OCI-LY7 (cell line): ENCODE results near the gene MTHFD2L. TPM values are rescaled to one million over a fixed set of nuclear protein-coding genes. Genes with fewer than 3 reads are reported as not detected.

ENCODE experiments used
- BruUV-seq: library from RNA; stranded (reverse); fragments of 400-500 nt; replicated peaks from 2 replicates; lab custom pipeline; 2021; lab: Mats Ljungman, UMichigan
- CTCF ChIA-PET: fragments of 300-600 bp; sonication (Branson Sonifier 250); formaldehyde crosslinking; loops from one replicate; lab custom pipeline; 2022; ENCODE audit warnings: antibody characterized with exemption; ENCODE audit not compliant: unreplicated experiment; lab: Charles Lee
- POLR2A ChIA-PET: fragments of 300-600 bp; sonication (Branson Sonifier 250); formaldehyde crosslinking; loops from one replicate; lab custom pipeline; 2022; ENCODE audit warnings: antibody characterized with exemption; lab: Charles Lee
- DNase-seq: peaks from one replicate; pipeline ENCODE4 v3.0.0-alpha.2; 2015; ENCODE audit warnings: low spot score
- H2AFZ ChIP-seq: fragments of 200-600 bp; sonication (generic), shearing (Covaris generic); 2 replicates; pipeline ENCODE4 v1.6.1; 2014; ENCODE audit warnings: mild to moderate bottlenecking, antibody characterized with exemption, low read length, moderate library complexity
- H3K27ac ChIP-seq: fragments of 200-600 bp; sonication (generic); 2 replicates; pipeline ENCODE4 v1.5.1; 2014; ENCODE audit warnings: mixed run types, low read depth, mild to moderate bottlenecking, moderate library complexity, low read length, inconsistent platforms; ENCODE audit not compliant: poor library complexity, severe bottlenecking
- H3K36me3 ChIP-seq: fragments of 200-600 bp; sonication (generic); 2 replicates; pipeline ENCODE4 v1.6.1; 2014; ENCODE audit warnings: mild to moderate bottlenecking, antibody characterized with exemption, low read length, moderate library complexity, mixed read lengths; ENCODE audit not compliant: insufficient read depth
- H3K4me1 ChIP-seq: fragments of 200-600 bp; sonication (generic); 2 replicates; pipeline ENCODE4 v1.5.1; 2014; ENCODE audit warnings: mild to moderate bottlenecking, low read length; ENCODE audit not compliant: insufficient read depth, poor library complexity, severe bottlenecking
- H3K4me2 ChIP-seq: fragments of 200-600 bp; sonication (generic); 2 replicates; pipeline ENCODE4 v1.6.1; 2014; ENCODE audit warnings: mild to moderate bottlenecking, low read length
- H3K4me3 ChIP-seq: fragments of 200-600 bp; sonication (generic); 2 replicates; pipeline ENCODE4 v1.5.1; 2014; ENCODE audit warnings: mild to moderate bottlenecking, low read depth, low read length; ENCODE audit not compliant: poor library complexity, severe bottlenecking
- H3K79me2 ChIP-seq: fragments of 200-600 bp; sonication (generic); 2 replicates; pipeline ENCODE4 v1.6.1; 2016; ENCODE audit warnings: low read depth, mild to moderate bottlenecking, low read length, moderate library complexity, mixed read lengths; ENCODE audit not compliant: insufficient read depth
- H3K9me2 ChIP-seq: fragments of 200-600 bp; sonication (generic); 2 replicates; pipeline ENCODE4 v1.6.1; 2016; ENCODE audit warnings: mild to moderate bottlenecking, low read length, mixed read lengths; ENCODE audit not compliant: insufficient read depth
- H3K9me3 ChIP-seq: fragments of 200-600 bp; sonication (generic); 2 replicates; pipeline ENCODE4 v1.6.1; 2014; ENCODE audit warnings: mild to moderate bottlenecking, mixed run types, low read length, mixed read lengths
- H4K20me1 ChIP-seq: fragments of 200-600 bp; sonication (generic); 2 replicates; pipeline ENCODE4 v1.6.1; 2014; ENCODE audit warnings: mild to moderate bottlenecking, antibody characterized with exemption, low read length, moderate library complexity, mixed read lengths; ENCODE audit not compliant: insufficient read depth
- EZH2phosphoT487 ChIP-seq: fragments of 200-600 bp; sonication (generic); IDR thresholded peaks from 2 replicates; pipeline ENCODE4 v1.6.1; 2018; ENCODE audit warnings: low read depth, borderline replicate concordance, mild to moderate bottlenecking, mixed run types, antibody characterized with exemption, low read length, moderate library complexity, mixed read lengths
- intact Hi-C: fragments of 100-400 bp; cut with micrococcal nuclease; formaldehyde crosslinking; loops from one replicate; pipeline ENCODE4 v1.10.0; 2022; ENCODE audit not compliant: unreplicated experiment
- total RNA-seq, 2 experiments: library from RNA; depleted of rRNA in 1 of 2; stranded (reverse); fragments of >200 nt in 1 of 2; shearing (Covaris generic) in 1 of 2; gene quantifications; 2 replicates each; pipeline ENCODE4 v1.2.3, GENCODE V29; 2014 to 2022
- TF ChIP-seq, protein P1 (sequence below): fragments of 200-600 bp; sonication (generic); conservative IDR thresholded peaks from 2 replicates; pipeline ENCODE4 v1.5.1; 2014; ENCODE audit warnings: mild to moderate bottlenecking, antibody characterized with exemption, low read length, moderate library complexity, mixed read lengths

Gene MTHFD2L
- total RNA-seq, 2 experiments from 2014 or later: 18.7 to 18.9 TPM

DNA sequence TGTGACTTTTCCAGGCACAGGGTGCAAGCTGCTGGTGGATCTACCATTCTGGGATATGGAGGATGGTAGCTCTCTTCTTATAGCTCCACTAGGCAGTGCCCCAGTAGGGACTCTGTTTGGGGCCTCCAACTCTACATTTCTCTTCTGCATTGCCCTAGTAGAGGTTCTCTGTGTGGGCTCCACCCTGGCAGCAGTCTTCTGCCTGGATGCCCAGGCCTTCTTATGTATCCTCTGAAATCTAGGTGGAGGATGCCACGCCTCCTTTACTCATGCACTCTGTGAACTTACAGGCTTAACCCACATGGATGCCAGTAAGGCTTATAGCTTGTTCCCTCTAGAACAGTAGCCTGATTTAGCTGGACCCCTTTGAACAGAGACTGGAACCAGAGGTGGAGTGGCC lies 186.1 kb downstream of the MTHFD2L start:
- Histone ChIP-seq H3K27ac (no peak overlapping the region), H3K4me3 (no peak overlapping the region), H3K4me2 (no peak overlapping the region), H3K9me2 (no peaks in the 10 kb centered on the region), H3K4me1 (no peaks in the 10 kb centered on the region), H3K36me3 (no peaks in the 10 kb centered on the region), H3K9me3 (no peaks in the 10 kb centered on the region), H4K20me1 (no peaks in the 10 kb centered on the region), H2AFZ (no peak overlapping the region), H3K79me2 (no peaks in the 10 kb centered on the region)
- no TSS peak for BruUV-seq
- DNase-seq: no peak
- ChIA-PET POLR2A (no interaction called here), CTCF (no interaction called here)
- intact Hi-C loops: no loop called here
- TF ChIP-seq, protein P1, sequence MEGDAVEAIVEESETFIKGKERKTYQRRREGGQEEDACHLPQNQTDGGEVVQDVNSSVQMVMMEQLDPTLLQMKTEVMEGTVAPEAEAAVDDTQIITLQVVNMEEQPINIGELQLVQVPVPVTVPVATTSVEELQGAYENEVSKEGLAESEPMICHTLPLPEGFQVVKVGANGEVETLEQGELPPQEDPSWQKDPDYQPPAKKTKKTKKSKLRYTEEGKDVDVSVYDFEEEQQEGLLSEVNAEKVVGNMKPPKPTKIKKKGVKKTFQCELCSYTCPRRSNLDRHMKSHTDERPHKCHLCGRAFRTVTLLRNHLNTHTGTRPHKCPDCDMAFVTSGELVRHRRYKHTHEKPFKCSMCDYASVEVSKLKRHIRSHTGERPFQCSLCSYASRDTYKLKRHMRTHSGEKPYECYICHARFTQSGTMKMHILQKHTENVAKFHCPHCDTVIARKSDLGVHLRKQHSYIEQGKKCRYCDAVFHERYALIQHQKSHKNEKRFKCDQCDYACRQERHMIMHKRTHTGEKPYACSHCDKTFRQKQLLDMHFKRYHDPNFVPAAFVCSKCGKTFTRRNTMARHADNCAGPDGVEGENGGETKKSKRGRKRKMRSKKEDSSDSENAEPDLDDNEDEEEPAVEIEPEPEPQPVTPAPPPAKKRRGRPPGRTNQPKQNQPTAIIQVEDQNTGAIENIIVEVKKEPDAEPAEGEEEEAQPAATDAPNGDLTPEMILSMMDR: no peak
- TF ChIP-seq EZH2phosphoT487: no peak

Other genes with a start within 250 kb of the MTHFD2L start
- gene PF4, start 176.1 kb upstream of the MTHFD2L start, total RNA-seq (2014; rRNA removed; shearing (Covaris generic)): not detected in 2 replicates
- gene PF4, start 176.1 kb upstream of the MTHFD2L start, total RNA-seq (2022): not detected in 2 replicates
- not detected in 2 replicates for gene PPBP, start 169.9 kb upstream of the MTHFD2L start, total RNA-seq (2014; rRNA removed; shearing (Covaris generic))
- not detected in 2 replicates for gene PPBP, start 169.9 kb upstream of the MTHFD2L start, total RNA-seq (2022)
- gene CXCL5, start 159.4 kb upstream of the MTHFD2L start, total RNA-seq (2014; rRNA removed; shearing (Covaris generic)): not detected in 2 replicates
- gene CXCL5, start 159.4 kb upstream of the MTHFD2L start, total RNA-seq (2022): not detected in 2 replicates
- not detected in 2 replicates for gene CXCL3, start 119.4 kb upstream of the MTHFD2L start, total RNA-seq (2014; rRNA removed; shearing (Covaris generic))
- gene CXCL3, start 119.4 kb upstream of the MTHFD2L start, total RNA-seq (2022): not detected in 2 replicates
- gene CXCL2, start 58.9 kb upstream of the MTHFD2L start, total RNA-seq (2014; rRNA removed; shearing (Covaris generic)): not detected in 2 replicates
- gene CXCL2, start 58.9 kb upstream of the MTHFD2L start, total RNA-seq (2022): not detected in 2 replicates
- gene EPGN, start 150.4 kb downstream of the MTHFD2L start, total RNA-seq (2014; rRNA removed; shearing (Covaris generic)): 0.72 TPM in 1 of 2 replicates, not detected in the other
- not detected in 2 replicates for gene EPGN, start 150.4 kb downstream of the MTHFD2L start, total RNA-seq (2022)
- gene EREG, start 207.0 kb downstream of the MTHFD2L start, total RNA-seq (2014; rRNA removed; shearing (Covaris generic)): not detected in 2 replicates
- gene EREG, start 207.0 kb downstream of the MTHFD2L start, total RNA-seq (2022): not detected in 2 replicates